Stimulated activated naive CD4-positive, alpha-beta T cell treated with Interleukin-2 at 50 U/mL for 16 hours (primary cell): ENCODE data around the gene KCNK13.
"Not testable (repeated sequence)": the region's sequence is repeated elsewhere in the genome, so short reads cannot be mapped to it uniquely, and the experiment has no call there.

ENCODE experiments used
- DNase-seq: peaks from one replicate; lab custom pipeline; 2025; lab: John Stamatoyannopoulos, UW

The KCNK13 gene

GRCh38 chr14:90060965-90061684 is 669 bp upstream of the KCNK13 start:
- DNase-seq: no peak

GRCh38 chr14:90062127-90062794 is 467 bp downstream of the KCNK13 start:
- DNase-seq: no peak

- no peak for DNase-seq
Measured at GRCh38 chr14:90062822-90063539, 1.2 kb downstream of the KCNK13 start.

- no peak for DNase-seq
Measured at GRCh38 chr14:90072350-90072749, 10.6 kb downstream of the KCNK13 start.

GRCh38 chr14:90079576-90079975 is 17.8 kb downstream of the KCNK13 start:
- DNase-seq: no peak

- DNase-seq: no peak
Measured at GRCh38 chr14:90087433-90087832, 25.6 kb downstream of the KCNK13 start.

- DNase-seq: no peak
Measured at GRCh38 chr14:90088176-90088575, 26.4 kb downstream of the KCNK13 start.

- not testable (repeated sequence) for DNase-seq
Measured at GRCh38 chr14:90089486-90089885, 27.7 kb downstream of the KCNK13 start.

GRCh38 chr14:90091393-90091792 is 29.6 kb downstream of the KCNK13 start:
- no peak for DNase-seq

- no peak for DNase-seq
Measured at GRCh38 chr14:90093942-90094595, 32.3 kb downstream of the KCNK13 start.

GRCh38 chr14:90095096-90095495 is 33.3 kb downstream of the KCNK13 start:
- DNase-seq: no peak

- DNase-seq: no peak
Measured at GRCh38 chr14:90096566-90096965, 34.8 kb downstream of the KCNK13 start.

GRCh38 chr14:90103808-90104207 is 42.0 kb downstream of the KCNK13 start:
- no peak for DNase-seq

GRCh38 chr14:90105756-90106155 is 44.0 kb downstream of the KCNK13 start:
- DNase-seq: no peak

- no peak for DNase-seq
Measured at GRCh38 chr14:90107789-90108188, 46.0 kb downstream of the KCNK13 start.

GRCh38 chr14:90109858-90110257 is 48.1 kb downstream of the KCNK13 start:
- DNase-seq: no peak

GRCh38 chr14:90111895-90112534 is 50.2 kb downstream of the KCNK13 start:
- DNase-seq: no peak

- no peak for DNase-seq
Measured at GRCh38 chr14:90114554-90114953, 52.8 kb downstream of the KCNK13 start.

- DNase-seq: no peak
Measured at GRCh38 chr14:90115780-90116179, 54.0 kb downstream of the KCNK13 start.

GRCh38 chr14:90116444-90116843 is 54.6 kb downstream of the KCNK13 start:
- DNase-seq: no peak

GRCh38 chr14:90118027-90118426 is 56.2 kb downstream of the KCNK13 start:
- no peak for DNase-seq

- no peak for DNase-seq
Measured at GRCh38 chr14:90126260-90126659, 64.5 kb downstream of the KCNK13 start.
